Gastrocnemius medialis (tissue), 4 donors: ENCODE data around the gene ZNF627.
"Not testable (repeated sequence)": the region's sequence is repeated elsewhere in the genome, so short reads cannot be mapped to it uniquely, and the experiment has no call there.

Source experiments
- POLR2A ChIP-seq, 2 donors: fragments of 450-650 bp; IDR thresholded peaks; one replicate each; pipeline ENCODE4 v1.6.1; 2017; ENCODE audit warnings: antibody characterized with exemption in 2 of 2, mild to moderate bottlenecking in 2 of 2, moderate library complexity in 2 of 2
- TF ChIP-seq, protein P1 (sequence below), 5 experiments: fragments of 450-650 bp in 3 of 5; fragments of 200-600 bp in 2 of 5; sonication (generic) in 2 of 5; IDR thresholded peaks in 4 of 5; conservative IDR thresholded peaks in 1 of 5; 1 replicate in 4 of 5; 2 replicates in 1 of 5; pipeline ENCODE4 v1.5.1; 2016 to 2019; ENCODE audit warnings: antibody characterized with exemption in 5 of 5, mild to moderate bottlenecking in 3 of 5, moderate library complexity in 3 of 5

DNA sequence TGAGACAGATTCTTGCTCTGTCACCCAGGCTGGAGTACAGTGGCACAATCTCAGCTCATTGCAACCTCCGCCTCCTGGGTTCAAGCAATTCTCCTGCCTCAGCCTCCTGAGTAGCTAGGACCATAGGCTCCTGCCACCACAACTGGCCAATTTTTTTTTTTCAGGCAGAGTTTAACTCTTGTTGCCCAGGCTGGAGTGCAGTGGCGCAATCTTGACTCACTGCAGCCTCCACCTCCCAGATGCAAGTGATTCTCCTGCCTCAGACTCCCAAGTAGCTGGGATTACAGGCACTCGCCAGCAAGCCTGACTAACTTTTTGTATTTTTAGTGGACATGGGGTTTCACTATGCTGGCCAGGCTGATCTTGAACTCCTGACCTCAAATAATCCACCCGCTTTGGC lies 23.5 kb upstream of the ZNF627 start:
- TF ChIP-seq, protein P1, sequence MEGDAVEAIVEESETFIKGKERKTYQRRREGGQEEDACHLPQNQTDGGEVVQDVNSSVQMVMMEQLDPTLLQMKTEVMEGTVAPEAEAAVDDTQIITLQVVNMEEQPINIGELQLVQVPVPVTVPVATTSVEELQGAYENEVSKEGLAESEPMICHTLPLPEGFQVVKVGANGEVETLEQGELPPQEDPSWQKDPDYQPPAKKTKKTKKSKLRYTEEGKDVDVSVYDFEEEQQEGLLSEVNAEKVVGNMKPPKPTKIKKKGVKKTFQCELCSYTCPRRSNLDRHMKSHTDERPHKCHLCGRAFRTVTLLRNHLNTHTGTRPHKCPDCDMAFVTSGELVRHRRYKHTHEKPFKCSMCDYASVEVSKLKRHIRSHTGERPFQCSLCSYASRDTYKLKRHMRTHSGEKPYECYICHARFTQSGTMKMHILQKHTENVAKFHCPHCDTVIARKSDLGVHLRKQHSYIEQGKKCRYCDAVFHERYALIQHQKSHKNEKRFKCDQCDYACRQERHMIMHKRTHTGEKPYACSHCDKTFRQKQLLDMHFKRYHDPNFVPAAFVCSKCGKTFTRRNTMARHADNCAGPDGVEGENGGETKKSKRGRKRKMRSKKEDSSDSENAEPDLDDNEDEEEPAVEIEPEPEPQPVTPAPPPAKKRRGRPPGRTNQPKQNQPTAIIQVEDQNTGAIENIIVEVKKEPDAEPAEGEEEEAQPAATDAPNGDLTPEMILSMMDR (IDR thresholded peaks at IDR 0.05 in 4 of 5, conservative IDR thresholded peaks at IDR 0.05 in 1 of 5) = not testable (repeated sequence)
- not testable (repeated sequence) for TF ChIP-seq POLR2A (IDR thresholded peaks at IDR 0.05)
